Measurements from ENCODE around the gene UBA3.
A peak's percentile ranks its signal among the peaks of the same experiment; 100 is the strongest.

The UBA3 gene
- long read RNA-seq, donor 1, transcript UBA3-201 (17 exons, 2,112 nt), result minor isoform, 6 of 31 reads
- long read RNA-seq, donor 1, transcript UBA3-202 (18 exons, 2,154 nt), result major isoform, 20 of 31 reads
- long read RNA-seq, donor 1, partial matches to known transcripts, result 0 of 31 reads
- long read RNA-seq, donor 1, other reads (novel, unspliced or antisense), result 0 of 31 reads
- long read RNA-seq, donor 2, transcript UBA3-201 (17 exons, 2,112 nt), result major isoform, 9 of 14 reads
- long read RNA-seq, donor 2, transcript UBA3-202 (18 exons, 2,154 nt), result minor isoform, 5 of 14 reads
- long read RNA-seq, donor 2, partial matches to known transcripts, result 0 of 14 reads
- long read RNA-seq, donor 2, other reads (novel, unspliced or antisense), result 0 of 14 reads
- long read RNA-seq, donor 3, transcript UBA3-202 (18 exons, 2,154 nt), result major isoform, 6 of 8 reads
- long read RNA-seq, donor 3, partial matches to known transcripts, result 0 of 8 reads
- long read RNA-seq, donor 3, other reads (novel, unspliced or antisense), result 0 of 8 reads
- long read RNA-seq, donor 4, partial matches to known transcripts, result 0 of 8 reads
- long read RNA-seq, donor 4, other reads (novel, unspliced or antisense), result 0 of 8 reads
- long read RNA-seq, donor 5, transcript UBA3-202 (18 exons, 2,154 nt), result major isoform, 8 of 15 reads
- long read RNA-seq, donor 5, transcript UBA3-201 (17 exons, 2,112 nt), result minor isoform, 5 of 15 reads
- long read RNA-seq, donor 5, partial matches to known transcripts, result 0 of 15 reads
- long read RNA-seq, donor 5, other reads (novel, unspliced or antisense), result 0 of 15 reads
- long read RNA-seq, donor 6, transcript UBA3-202 (18 exons, 2,154 nt), result major isoform, 7 of 50 reads
- long read RNA-seq, donor 6, transcript UBA3-201 (17 exons, 2,112 nt), result minor isoform, 5 of 50 reads
- long read RNA-seq, donor 6, partial matches to known transcripts, result 36 of 50 reads
- long read RNA-seq, donor 6, other reads (novel, unspliced or antisense), result 0 of 50 reads
- long read RNA-seq, donor 7, transcript UBA3-201 (17 exons, 2,112 nt), result minor isoform, 5 of 19 reads
- long read RNA-seq, donor 7, transcript UBA3-202 (18 exons, 2,154 nt), result major isoform, 13 of 19 reads
- long read RNA-seq, donor 7, partial matches to known transcripts, result 0 of 19 reads
- long read RNA-seq, donor 7, other reads (novel, unspliced or antisense), result 0 of 19 reads
- long read RNA-seq, donor 8, transcript UBA3-201 (17 exons, 2,112 nt), result minor isoform, 6 of 38 reads
- long read RNA-seq, donor 8, transcript UBA3-202 (18 exons, 2,154 nt), result major isoform, 7 of 38 reads
- long read RNA-seq, donor 8, partial matches to known transcripts, result 21 of 38 reads
- long read RNA-seq, donor 8, other reads (novel, unspliced or antisense), result 0 of 38 reads

GRCh38 chr3:69080233-69080920, at the start of gene UBA3:
Gene UBA3, minus strand, starts transcription at chr3:69080365. Its CDS starts 12 bp downstream, at chr3:69080353.
- peak; percentile 37 for DNase-seq

DNA sequence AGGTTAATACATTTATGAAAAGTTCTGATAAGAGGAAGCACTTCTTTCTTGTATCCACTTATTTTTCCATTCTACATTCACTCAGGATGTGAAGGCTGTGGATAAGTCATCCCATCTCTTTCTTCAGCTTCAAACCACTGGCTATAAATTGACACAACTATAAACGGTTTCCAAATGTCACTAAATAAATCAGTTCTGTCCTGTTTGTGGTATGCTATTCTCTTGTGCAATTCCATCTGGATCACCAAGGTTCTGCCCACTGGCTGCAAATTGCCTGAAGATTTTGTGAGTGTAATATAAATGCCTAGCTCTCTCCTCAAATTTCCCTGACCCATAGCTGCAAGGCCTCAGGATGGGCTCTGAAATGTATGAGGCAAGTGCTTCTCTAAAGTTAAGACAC, 49.4 kb upstream of the UBA3 start:
- DNase-seq, result no peak

DNA sequence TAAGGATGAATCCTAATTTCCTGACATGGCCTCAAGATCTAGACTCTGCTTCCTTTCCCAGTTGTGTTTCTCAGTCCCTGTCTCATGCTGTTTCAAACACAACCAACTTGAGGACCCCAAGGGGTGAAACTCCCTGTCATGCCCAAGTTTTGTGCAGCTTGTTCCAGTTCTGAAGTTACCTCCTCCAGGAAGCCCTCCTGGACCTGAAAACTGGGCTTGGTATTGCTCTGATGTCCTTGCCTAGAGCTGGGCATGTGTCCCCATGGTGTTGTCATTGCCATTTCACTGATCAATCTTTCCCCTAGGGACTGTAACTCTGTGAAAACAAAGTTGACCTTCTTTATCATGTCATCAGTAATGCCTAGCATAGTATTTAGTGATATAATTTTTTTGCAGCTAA, 48.3 kb upstream of the UBA3 start:
- no peak for DNase-seq

DNA sequence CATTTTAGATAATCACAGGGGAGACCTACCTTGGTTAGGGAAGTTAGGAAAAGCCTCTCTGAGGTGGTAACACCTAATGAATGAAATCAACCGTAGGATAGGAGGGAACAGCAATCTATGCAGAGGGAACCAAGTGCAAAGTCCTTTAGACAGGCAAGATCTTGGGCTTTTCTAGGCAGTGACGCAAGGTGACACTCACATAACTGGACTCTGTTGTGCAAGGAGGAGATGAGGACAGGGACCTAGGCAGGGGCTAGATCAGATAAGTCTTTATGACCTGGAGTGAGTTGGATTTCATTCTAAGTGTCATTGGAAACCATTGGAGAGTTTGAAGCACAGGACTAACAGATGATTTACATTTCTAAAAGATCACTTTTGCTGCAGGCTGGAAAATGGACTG, 46.8 kb upstream of the UBA3 start:
- DNase-seq, result no peak

- DNase-seq, result no peak
Measured at GRCh38 chr3:69126216-69126615, 46.1 kb upstream of the UBA3 start.

DNA sequence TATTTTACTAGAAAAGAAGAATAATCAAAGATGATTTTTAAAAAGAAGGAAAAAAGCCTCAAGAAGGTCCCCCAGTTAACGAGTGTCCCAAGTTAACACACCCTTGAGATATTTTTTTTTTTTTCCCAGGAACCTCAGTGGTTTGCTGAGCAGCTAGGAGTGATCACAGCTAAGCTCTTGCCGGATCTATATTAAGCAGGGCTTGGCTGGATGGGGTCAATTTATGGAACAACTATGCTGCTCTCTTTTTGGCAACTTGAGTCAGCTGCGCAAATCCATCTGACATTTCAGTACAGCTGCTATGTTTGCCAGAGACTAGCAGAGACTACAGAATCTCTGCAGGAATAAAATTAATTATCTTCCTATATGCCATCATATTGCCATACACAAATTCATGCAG, 42.2 kb upstream of the UBA3 start, which contains the start of gene LMOD3:
Gene LMOD3, minus strand, starts transcription at position 193 of the 400 bp plus-strand sequence. CDS start 209 bp downstream, outside the sequence.
- no peak for DNase-seq

- no peak for DNase-seq
Measured at GRCh38 chr3:69121950-69122349, 41.8 kb upstream of the UBA3 start.

DNA sequence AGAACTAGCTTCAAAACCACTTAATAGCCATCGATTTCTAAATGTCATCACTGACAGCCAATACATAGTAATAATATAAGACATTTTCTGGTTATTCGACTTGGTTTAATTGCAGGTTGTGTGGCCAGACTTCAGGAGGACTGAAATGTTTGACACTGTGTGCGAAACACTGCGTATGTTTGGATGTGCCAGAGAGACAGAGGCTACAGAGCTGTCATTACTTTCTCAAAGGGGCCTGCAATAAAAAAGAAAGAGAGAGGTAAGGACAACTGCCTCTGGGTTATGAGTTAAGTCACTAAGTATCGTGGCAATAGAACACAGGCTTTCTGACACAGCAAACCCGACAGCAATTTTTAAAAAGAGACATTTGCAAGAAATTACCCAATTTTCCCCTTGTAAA, 41.3 kb upstream of the UBA3 start:
- DNase-seq, result no peak

DNA sequence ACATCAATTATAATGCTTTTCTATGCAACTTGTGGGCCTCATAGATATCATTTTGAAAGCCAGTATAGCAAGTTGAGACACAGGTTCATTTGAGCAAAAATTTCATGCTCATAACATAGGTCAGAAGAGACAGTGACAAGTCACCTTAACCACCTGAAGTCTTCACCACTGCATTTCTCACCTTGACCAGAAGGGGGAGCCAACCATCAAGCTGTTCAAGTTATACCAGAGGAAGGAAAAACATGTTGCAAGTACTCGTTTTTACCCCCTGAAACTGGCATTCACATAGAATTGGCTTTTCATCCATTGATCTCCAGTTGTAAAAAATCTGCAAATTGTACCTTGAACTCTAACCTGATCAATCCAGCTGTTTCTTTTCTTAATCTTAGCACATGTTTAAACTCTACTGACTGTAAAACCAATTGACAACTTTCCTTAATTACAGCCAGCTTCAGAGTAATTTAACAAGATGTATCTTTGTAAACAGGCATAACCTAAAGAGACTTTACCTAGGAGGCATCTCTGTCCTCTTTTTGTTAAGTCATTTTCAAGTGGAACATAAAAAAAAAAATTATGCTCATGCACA, 40.8 kb upstream of the UBA3 start:
- DNase-seq, result peak; percentile 10

- no peak for DNase-seq
Measured at GRCh38 chr3:69119681-69120080, 39.5 kb upstream of the UBA3 start.

- no peak for DNase-seq
Measured at GRCh38 chr3:69119138-69119537, 39.0 kb upstream of the UBA3 start.

- DNase-seq, result no peak
Measured at GRCh38 chr3:69118555-69118954, 38.4 kb upstream of the UBA3 start.

DNA sequence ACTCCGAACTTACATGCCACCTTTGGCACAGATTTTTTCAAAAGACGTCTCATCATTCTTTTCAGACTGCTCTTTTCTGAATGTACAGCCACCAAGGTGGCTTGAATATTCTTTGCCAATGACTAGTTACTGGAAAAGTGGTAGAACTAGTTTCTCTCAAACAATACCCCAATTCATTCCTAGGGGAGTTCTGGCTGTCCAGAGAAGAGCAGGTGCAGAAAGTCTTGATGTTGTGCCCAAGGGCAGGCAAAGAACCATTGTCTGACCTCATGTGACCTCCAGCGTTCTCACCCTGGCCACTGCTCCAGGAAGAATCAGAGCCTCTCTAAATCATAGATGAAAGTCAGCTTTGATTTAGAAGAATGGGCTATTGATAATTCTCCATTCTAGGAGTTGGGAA, 36.7 kb upstream of the UBA3 start:
- DNase-seq, result no peak

- DNase-seq, result no peak
Measured at GRCh38 chr3:69116162-69116561, 36.0 kb upstream of the UBA3 start.

DNA sequence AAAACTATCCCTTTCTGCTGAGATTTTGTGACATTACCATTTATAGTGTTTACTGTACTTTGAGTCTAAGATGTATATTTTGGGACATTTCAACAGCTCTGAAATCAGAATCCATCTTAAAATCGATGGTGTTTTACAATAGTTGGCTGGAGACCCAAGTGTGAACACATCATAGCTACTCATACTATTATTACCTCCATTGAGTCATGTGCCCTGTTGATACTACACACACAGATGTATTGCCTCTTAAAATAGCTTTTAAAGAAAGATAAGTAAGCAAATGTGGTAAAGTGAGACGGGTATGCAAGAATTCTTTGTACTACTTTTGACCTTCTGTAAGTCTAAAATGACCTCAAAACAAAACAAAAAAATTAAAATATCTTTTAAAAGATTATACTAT, 35.6 kb upstream of the UBA3 start:
- DNase-seq, result no peak

DNA sequence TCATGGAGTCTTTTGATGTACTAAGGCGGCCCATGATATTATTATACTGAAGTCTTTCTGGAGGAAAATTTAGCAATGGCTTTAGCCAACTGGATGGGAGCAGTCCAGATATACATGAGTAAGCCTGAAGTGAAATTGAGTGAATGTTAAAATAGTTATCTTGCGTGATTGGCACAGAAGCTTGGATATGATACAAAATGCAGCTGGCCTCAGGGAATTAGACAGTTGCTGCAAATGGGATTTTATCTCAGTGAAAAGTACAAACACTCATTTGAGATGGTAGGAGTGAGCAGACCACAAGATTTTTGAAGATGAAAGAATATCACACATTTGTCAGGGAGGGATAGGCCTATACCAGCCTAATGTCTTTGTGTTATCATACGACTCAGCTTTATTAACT, 33.4 kb upstream of the UBA3 start:
- DNase-seq, result no peak

DNA sequence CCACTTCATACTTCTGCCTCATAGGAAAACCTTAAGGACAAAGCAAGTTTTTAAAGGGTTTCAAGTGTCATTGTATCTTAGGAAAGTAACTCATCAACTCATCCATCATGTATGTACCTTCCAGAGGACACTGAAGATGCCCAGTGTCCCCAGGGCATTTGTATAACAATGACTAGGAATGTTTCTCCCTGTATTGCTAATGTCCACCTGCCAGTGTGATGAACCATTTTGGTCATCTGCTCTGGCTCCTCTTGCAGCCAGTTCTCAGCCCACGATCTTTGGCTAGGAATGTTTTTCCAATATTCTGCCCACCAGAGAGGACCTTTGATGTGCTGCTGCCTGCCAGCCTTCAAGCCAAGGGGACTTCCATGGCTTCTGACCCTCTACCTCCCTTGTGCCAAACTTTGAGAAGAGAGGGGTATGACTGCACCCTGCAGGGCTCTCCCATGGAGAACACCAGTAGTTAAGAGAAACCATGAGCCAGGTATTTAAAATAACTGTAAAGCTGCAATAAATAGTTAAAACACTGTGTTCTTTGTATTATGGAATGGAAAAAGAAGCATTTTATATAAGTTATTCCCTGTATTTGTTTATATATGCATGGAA, 30.9 kb upstream of the UBA3 start:
- DNase-seq, result no peak

DNA sequence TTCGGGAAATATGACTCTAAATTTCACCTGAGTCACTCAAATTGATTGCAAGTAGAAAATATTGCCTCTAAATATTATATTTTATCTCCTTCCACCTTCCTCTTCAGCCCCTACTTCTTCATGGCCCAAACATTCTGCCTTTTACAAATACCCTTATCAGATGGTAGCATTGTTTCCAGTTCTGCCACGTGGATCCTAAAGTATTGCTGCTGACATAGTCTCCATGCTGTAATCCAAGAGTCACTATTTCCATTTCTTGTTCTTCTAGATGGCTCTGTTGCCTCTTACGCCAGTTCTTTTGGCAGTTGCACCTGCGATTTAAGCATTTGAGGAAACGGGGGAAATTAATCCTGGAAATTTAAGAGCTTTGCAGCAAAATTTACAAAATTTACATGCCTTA, 28.6 kb upstream of the UBA3 start:
- DNase-seq, result no peak

GRCh38 chr3:69107841-69108240, 27.7 kb upstream of the UBA3 start:
- no peak for DNase-seq

DNA sequence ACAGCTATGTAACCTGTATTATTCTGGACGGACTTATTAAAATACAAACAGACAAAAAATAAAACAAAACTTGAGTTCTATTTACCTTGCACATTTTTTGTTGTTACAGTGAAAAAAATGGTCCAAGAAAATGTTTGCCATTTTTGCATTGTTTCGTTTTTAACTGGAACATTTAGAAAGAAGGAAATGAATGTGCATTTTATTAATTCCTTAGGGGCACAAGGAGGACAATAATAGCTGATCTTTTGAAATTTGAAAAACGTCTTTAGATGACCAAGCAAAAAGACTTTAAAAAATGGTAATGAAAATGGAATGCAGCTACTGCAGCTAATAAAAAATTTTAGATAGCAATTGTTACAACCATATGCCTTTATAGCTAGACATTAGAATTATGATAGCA, 25.2 kb upstream of the UBA3 start:
- no peak for DNase-seq

- DNase-seq, result no peak
Measured at GRCh38 chr3:69104586-69104985, 24.4 kb upstream of the UBA3 start.
